Keratinocyte (primary cell): ENCODE results near the gene JOSD2.

ENCODE experiments used
- EZH2 ChIP-seq: IDR thresholded peaks from one replicate; pipeline ENCODE4 v1.6.1; 2012; ENCODE audit warnings: inconsistent platforms, mild to moderate bottlenecking, low read length, moderate library complexity
- TF ChIP-seq, protein P1 (sequence below), 3 experiments: IDR thresholded peaks in 1 of 3; conservative IDR thresholded peaks in 1 of 3; optimal IDR thresholded peaks in 1 of 3; 2 replicates in 2 of 3; 3 replicates in 1 of 3; pipeline versions ENCODE3 to v1.5.1; 2011; ENCODE audit warnings: low read length in 3 of 3, mild to moderate bottlenecking in 3 of 3, moderate library complexity in 2 of 3, control low read depth in 1 of 3, inconsistent platforms in 1 of 3; ENCODE audit not compliant: insufficient read depth in 2 of 3; ENCODE audit errors: extremely low read depth in 1 of 3

DNA sequence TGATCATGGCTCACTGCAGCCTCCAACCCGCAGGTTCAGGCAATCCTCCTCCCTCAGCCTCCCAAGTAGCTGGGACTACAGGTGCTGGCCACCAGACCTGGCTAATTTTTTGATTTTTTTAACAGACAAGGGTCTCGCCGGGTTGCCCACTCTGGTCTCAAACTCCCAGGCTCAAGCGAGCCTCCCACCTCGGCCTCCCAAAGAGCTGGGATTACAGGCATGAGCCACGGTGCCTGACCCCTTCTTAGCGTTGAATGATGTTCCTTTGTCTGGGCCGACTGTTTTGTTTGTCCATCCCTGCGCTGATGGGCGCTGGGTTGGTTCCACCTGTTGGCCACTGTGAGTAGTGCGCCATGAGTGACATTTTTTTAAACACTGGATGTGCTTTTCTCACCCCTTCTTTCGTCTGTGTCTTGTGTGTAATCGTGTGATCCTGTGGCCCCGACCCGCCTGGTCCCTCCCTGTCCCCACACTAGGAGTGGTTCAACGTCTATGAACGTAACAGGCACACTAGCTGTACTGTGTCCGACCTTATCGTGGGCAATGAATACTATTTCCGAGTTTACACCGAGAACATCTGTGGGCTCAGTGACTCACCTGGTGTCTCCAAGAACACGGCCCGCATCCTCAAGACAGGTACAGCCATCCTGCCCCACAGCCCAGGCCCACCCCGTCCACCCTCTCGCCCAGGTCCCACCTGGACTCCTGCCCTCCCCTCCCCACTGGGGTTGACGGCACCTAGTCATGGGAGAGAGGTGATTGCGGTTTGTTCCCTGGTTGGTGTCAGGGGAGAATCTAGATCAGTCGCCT, 49.7 kb downstream of the JOSD2 start:
- TF ChIP-seq, protein P1, sequence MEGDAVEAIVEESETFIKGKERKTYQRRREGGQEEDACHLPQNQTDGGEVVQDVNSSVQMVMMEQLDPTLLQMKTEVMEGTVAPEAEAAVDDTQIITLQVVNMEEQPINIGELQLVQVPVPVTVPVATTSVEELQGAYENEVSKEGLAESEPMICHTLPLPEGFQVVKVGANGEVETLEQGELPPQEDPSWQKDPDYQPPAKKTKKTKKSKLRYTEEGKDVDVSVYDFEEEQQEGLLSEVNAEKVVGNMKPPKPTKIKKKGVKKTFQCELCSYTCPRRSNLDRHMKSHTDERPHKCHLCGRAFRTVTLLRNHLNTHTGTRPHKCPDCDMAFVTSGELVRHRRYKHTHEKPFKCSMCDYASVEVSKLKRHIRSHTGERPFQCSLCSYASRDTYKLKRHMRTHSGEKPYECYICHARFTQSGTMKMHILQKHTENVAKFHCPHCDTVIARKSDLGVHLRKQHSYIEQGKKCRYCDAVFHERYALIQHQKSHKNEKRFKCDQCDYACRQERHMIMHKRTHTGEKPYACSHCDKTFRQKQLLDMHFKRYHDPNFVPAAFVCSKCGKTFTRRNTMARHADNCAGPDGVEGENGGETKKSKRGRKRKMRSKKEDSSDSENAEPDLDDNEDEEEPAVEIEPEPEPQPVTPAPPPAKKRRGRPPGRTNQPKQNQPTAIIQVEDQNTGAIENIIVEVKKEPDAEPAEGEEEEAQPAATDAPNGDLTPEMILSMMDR (optimal IDR thresholded peaks at IDR 0.05 in 1 of 3, IDR thresholded peaks at IDR 0.05 in 1 of 3, conservative IDR thresholded peaks at IDR 0.05 in 1 of 3; ENCODE audit: extremely low read depth in 1 of 3, insufficient read depth in 2 of 3, low read length in 3 of 3), result peak; percentile 83 to 91 (median 84)
- no peak for TF ChIP-seq EZH2
